Ascending aorta (tissue), 2 donors: ENCODE data around the gene KPNA1. TPM values are rescaled to one million over a fixed set of nuclear protein-coding genes. Genes with fewer than 3 reads are reported as not detected.

Experiments used
- DNase-seq, 2 donors: peaks; one replicate each; pipeline ENCODE4 v3.0.0-alpha.2; 2019; ENCODE audit warnings: low spot score in 2 of 2
- H3K27ac ChIP-seq, 2 donors: fragments of 200-600 bp; sonication (generic); one replicate each; pipeline ENCODE4 v1.5.1; 2016 to 2017; ENCODE audit warnings: mild to moderate bottlenecking in 1 of 2
- H3K27me3 ChIP-seq: fragments of 200-600 bp; sonication (generic); one replicate; pipeline ENCODE4 v1.5.1; 2017
- H3K36me3 ChIP-seq, 2 donors: fragments of 200-600 bp; sonication (generic); one replicate each; pipeline ENCODE4 v1.5.1; 2016
- H3K4me1 ChIP-seq, 2 donors: fragments of 200-600 bp; sonication (generic); one replicate each; pipeline ENCODE4 v1.5.1; 2016 to 2017; ENCODE audit warnings: mild to moderate bottlenecking in 1 of 2
- H3K4me3 ChIP-seq, 2 donors: fragments of 200-600 bp; sonication (generic); one replicate each; pipeline ENCODE4 v1.5.1; 2016 to 2017; ENCODE audit warnings: mild to moderate bottlenecking in 1 of 2
- H3K9me3 ChIP-seq, 2 donors: fragments of 200-600 bp; sonication (generic); one replicate each; pipeline ENCODE4 v1.5.1; 2016
- intact Hi-C: fragments of 100-400 bp; cut with DNase I; formaldehyde crosslinking; loops from one replicate; pipeline ENCODE4 v1.15.1; 2023
- total RNA-seq: library from RNA; depleted of rRNA; stranded (reverse); fragments of >200 nt; gene quantifications from one replicate; pipeline ENCODE4 v1.1.0, GENCODE V29; 2016
- TF ChIP-seq, protein P1 (sequence below), 3 experiments: fragments of 200-600 bp in 2 of 3; fragments of 450-650 bp in 1 of 3; sonication (generic) in 2 of 3; IDR thresholded peaks; one replicate each; pipeline ENCODE4 v1.5.1; 2016 to 2019; ENCODE audit warnings: antibody characterized with exemption in 3 of 3, mild to moderate bottlenecking in 1 of 3, moderate library complexity in 1 of 3

The KPNA1 gene
- total RNA-seq, 1 donor from 2014 or later = 21.1 TPM

DNA sequence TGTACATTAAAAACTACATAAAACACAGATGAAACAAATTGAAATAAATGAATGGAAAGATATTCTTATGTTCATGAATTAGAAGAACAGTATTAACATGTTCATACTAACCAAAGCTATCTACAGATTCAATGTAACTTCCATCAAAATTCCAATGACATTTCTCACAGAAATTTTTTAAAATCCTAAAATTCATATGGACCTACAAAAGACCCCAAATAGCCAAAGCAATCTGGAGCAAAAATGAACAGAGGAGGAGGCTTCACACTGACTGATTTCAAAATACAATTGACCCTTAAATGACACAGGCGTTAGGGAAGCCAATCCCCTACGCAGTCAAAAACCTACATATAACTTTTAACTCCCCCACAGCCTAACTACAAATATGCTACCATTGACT lies 39.4 kb downstream of the KPNA1 start:
- Histone ChIP-seq H3K27me3 (no peaks in the 10 kb centered on the region), H3K27ac (no peak overlapping the region), H3K36me3 (no peaks in the 10 kb centered on the region), H3K4me3 (no peak overlapping the region), H3K4me1 (no peaks in the 10 kb centered on the region), H3K9me3 (no peaks in the 10 kb centered on the region)
- intact Hi-C loops = no loop called here
- DNase-seq = no peak
- TF ChIP-seq, protein P1, sequence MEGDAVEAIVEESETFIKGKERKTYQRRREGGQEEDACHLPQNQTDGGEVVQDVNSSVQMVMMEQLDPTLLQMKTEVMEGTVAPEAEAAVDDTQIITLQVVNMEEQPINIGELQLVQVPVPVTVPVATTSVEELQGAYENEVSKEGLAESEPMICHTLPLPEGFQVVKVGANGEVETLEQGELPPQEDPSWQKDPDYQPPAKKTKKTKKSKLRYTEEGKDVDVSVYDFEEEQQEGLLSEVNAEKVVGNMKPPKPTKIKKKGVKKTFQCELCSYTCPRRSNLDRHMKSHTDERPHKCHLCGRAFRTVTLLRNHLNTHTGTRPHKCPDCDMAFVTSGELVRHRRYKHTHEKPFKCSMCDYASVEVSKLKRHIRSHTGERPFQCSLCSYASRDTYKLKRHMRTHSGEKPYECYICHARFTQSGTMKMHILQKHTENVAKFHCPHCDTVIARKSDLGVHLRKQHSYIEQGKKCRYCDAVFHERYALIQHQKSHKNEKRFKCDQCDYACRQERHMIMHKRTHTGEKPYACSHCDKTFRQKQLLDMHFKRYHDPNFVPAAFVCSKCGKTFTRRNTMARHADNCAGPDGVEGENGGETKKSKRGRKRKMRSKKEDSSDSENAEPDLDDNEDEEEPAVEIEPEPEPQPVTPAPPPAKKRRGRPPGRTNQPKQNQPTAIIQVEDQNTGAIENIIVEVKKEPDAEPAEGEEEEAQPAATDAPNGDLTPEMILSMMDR (IDR thresholded peaks at IDR 0.05) = no peak

DNA sequence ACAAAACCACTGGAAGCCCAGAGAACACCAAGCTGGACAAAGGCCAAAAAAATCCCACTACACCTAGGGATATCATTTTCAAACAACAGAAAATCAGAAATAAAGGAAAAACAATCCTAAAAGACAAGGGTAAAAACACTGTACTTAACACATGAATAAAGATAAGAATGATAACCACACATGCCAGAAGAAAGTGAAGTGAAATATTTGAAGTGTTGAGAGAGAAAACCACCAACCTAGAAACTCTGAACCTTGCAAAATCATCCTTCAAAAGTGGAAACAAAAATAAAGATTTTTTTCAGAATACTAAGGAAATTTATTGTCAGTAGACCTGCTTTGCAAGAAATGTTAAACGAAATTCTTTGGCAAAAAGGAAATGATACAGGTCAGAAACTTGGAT lies 45.1 kb downstream of the KPNA1 start:
- DNase-seq = no peak
- no peaks in the 10 kb centered on the region for H3K9me3 ChIP-seq
- no peak overlapping the region for H3K27ac ChIP-seq
- no peaks in the 10 kb centered on the region for H3K4me1 ChIP-seq
- no peaks in the 10 kb centered on the region for H3K27me3 ChIP-seq
- intact Hi-C loops = no loop called here
- H3K36me3 ChIP-seq = peaks cover 0 to 14% of the 10 kb centered on the region in 2 donors
- TF ChIP-seq, protein P1 (IDR thresholded peaks at IDR 0.05) = no peak
- no peak overlapping the region for H3K4me3 ChIP-seq

DNA sequence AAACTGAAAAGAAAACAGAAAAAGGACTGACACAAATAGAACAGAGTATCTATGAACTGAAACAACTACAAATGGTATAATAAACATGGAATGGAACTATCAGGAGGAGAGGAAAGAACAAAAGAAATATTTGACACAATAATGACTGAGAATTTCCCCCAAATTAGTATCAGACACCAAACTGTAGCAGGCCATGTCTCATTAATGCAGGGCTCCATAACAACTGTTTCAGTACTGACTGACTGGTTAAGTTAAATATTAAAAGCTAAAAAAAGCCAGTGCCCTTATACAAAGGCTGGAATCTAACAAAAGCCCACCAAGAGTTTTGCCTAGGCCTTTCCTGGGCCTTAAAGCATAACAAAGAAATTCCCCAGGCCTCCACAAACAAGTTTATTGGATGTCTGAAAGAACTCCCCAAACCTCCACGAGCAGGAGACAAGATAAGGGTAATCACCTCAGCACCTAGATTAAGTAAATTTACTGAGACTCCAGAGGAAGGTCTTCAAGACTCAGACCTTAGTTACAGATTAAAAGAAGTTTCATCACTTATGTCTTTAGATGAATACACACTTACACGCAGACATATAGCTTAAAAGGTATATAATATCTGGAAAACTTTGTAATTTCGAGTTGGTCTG lies 45.7 kb downstream of the KPNA1 start:
- intact Hi-C loops = no loop called here
- no peaks in the 10 kb centered on the region for H3K9me3 ChIP-seq
- no peak overlapping the region for H3K4me3 ChIP-seq
- peaks cover 0 to 14% of the 10 kb centered on the region in 2 donors for H3K36me3 ChIP-seq
- H3K27ac ChIP-seq = no peak overlapping the region
- no peaks in the 10 kb centered on the region for H3K27me3 ChIP-seq
- TF ChIP-seq, protein P1 (IDR thresholded peaks at IDR 0.05) = no peak
- no peaks in the 10 kb centered on the region for H3K4me1 ChIP-seq
- DNase-seq = no peak

DNA sequence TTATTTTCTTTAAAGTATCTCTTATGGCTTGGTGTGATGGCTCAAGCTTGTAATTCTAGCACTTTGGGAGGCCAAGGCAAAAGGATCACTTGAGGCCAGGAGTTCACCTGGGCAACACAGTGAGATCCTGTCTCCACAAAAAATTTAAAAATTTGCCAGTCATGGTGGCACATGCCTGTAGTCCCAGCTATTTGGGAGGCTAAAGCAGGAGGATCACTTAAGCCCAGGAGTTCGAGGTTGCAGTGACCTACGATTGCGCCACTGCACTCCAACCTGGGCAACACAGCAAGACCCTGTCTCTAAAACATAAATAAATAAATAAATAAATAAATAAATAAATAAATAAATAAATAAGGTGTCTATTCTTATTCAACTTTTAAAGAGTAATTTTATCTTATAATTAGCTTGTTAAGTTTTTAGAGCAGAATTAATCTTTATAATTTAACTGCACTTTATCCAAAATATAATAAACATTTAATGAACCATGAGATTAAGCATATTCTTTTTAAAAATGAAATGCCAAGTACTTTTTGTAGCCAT lies 48.0 kb downstream of the KPNA1 start:
- H3K9me3 ChIP-seq = no peaks in the 10 kb centered on the region
- H3K27ac ChIP-seq = no peak overlapping the region
- no peak overlapping the region for H3K4me3 ChIP-seq
- H3K4me1 ChIP-seq = no peaks in the 10 kb centered on the region
- DNase-seq = no peak
- H3K27me3 ChIP-seq = no peaks in the 10 kb centered on the region
- peaks cover 20 to 29% of the 10 kb centered on the region in 2 donors for H3K36me3 ChIP-seq
- intact Hi-C loops = no loop called here
- TF ChIP-seq, protein P1 (IDR thresholded peaks at IDR 0.05) = no peak

DNA sequence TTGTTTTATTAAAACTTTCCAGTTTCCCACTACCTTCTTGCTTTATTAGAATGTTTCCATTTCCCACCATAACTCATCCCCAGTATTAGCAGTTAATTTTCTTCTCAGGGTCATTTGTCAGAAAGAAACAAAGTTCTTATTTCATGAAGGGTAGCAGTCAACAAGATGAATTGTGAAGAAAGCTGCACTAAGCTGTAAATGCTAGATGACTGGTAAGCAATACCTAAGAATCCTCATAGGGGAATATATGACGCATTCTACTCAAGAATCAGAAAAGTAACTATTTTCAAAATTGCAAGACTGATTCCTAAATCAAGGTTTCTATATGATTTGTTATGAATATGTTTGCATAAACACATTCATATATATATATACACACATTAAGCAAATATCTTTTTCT lies 50.1 kb downstream of the KPNA1 start:
- H3K4me3 ChIP-seq = no peak overlapping the region
- intact Hi-C loops = no loop called here
- TF ChIP-seq, protein P1 (IDR thresholded peaks at IDR 0.05) = no peak
- H3K4me1 ChIP-seq = no peaks in the 10 kb centered on the region
- no peak for DNase-seq
- H3K27me3 ChIP-seq = no peaks in the 10 kb centered on the region
- H3K9me3 ChIP-seq = no peaks in the 10 kb centered on the region
- no peak overlapping the region for H3K27ac ChIP-seq
- peaks cover 26 to 38% of the 10 kb centered on the region in 2 donors for H3K36me3 ChIP-seq
